Measurements from ENCODE around the gene EGLN1. TPM values are rescaled to one million over a fixed set of nuclear protein-coding genes. Genes with fewer than 3 reads are reported as not detected.

EGLN1 gene
- total RNA-seq (2021; fragmentation: NEBNext Ultra II Directional; extraction: Animal tissue kit (Norgen Biotek cat#: 25700)) (6.1 and 6.4 TPM in 2 replicates), polyA plus RNA-seq (2011; rRNA removed) (2.3 and 4.0 TPM in 2 replicates), polyA minus RNA-seq (2011; rRNA and poly(A)+ RNA removed) (6.1 and 11.9 TPM in 2 replicates)
- 4.3 TPM for polyA plus RNA-seq (2011; cell fraction: cytosol; rRNA removed)
- polyA plus RNA-seq (2011; cell fraction: nucleus; rRNA removed): 1.6 TPM
- polyA plus RNA-seq (2012, experiment 1 of 2): 6.2 to 13.5 TPM (median 7.0 TPM) in 4 replicates
- polyA plus RNA-seq (2012, experiment 2 of 2): 2.2 TPM
- 3.9 TPM for polyA plus RNA-seq (2013, experiment 1 of 2)
- polyA plus RNA-seq (2013, experiment 2 of 2): 3.6 TPM
- polyA minus RNA-seq (2011; cell fraction: cytosol; rRNA and poly(A)+ RNA removed): 7.5 TPM
- polyA minus RNA-seq (2011; cell fraction: nucleus; rRNA and poly(A)+ RNA removed): 4.2 TPM
- long read RNA-seq, experiment 1, full-length matches to known transcripts: 3 of 12 reads
- long read RNA-seq, experiment 1, partial matches to known transcripts: 1 of 12 reads
- long read RNA-seq, experiment 1, other reads (novel, unspliced or antisense): 8 of 12 reads
- long read RNA-seq, experiment 2, partial matches to known transcripts: 0 of 5 reads
- long read RNA-seq, experiment 2, other reads (novel, unspliced or antisense): 5 of 5 reads

- Histone ChIP-seq H3K23ac (ENCODE audit: insufficient read length) (no peak within 1 kb of the TSS), H3K27ac (ENCODE audit: low read depth, low read length) (peak within 1 kb of the TSS; percentile 83), H3K4ac (replicated peaks; ENCODE audit: insufficient read length, low read depth, low read length) (peak within 1 kb of the TSS; percentile 95), H3K14ac (ENCODE audit: insufficient read length) (no peak within 1 kb of the TSS), H2BK5ac (ENCODE audit: low read depth, low read length) (no peak within 1 kb of the TSS), H2AK5ac (ENCODE audit: low read depth, low read length) (no peak within 1 kb of the TSS), H3K4me3 (ENCODE audit: extremely low read depth in 1 of 4, insufficient read depth in 2 of 4, low read depth in 3 of 4, low read length in 4 of 4) (peak within 1 kb of the TSS; percentile 59 to 73 (median 66)), H4K20me1 (replicated peaks in 1 of 2; ENCODE audit: control insufficient read depth in 1 of 2, insufficient read depth in 2 of 2, low read length in 2 of 2) (peaks cover 5 to 17% of the 10 kb centered on the region in 2 experiments), H2BK12ac (ENCODE audit: low read depth, low read length) (no peak within 1 kb of the TSS), H2AFZ (ENCODE audit: low read length) (peak within 1 kb of the TSS; percentile 88), H3K79me1 (ENCODE audit: low read depth, low read length) (no peaks in the 10 kb centered on the region), H3K56ac (replicated peaks; ENCODE audit: insufficient read length, low read depth, low read length) (no peak within 1 kb of the TSS), H3K23me2 (ENCODE audit: low read depth, low read length) (peaks cover 10% of the 10 kb centered on the region), H4K8ac (ENCODE audit: extremely low read depth, insufficient read depth, low read length) (peak within 1 kb of the TSS; percentile 53), H3K9me3 (ENCODE audit: insufficient read depth in 2 of 2, low read depth in 1 of 2, low read length in 1 of 2) (no peaks in the 10 kb centered on the region), H3K4me2 (ENCODE audit: insufficient read depth in 1 of 2, low read depth in 2 of 2, low read length in 2 of 2) (peak within 1 kb of the TSS; percentile 83 to 100), H4K5ac (ENCODE audit: insufficient read length, low read depth, low read length) (peak within 1 kb of the TSS; percentile 44), H3K4me1 (replicated peaks in 1 of 4; ENCODE audit: control insufficient read depth in 3 of 4, insufficient read depth in 4 of 4, low read length in 3 of 4) (peaks cover 0 to 12% (median 0%) of the 10 kb centered on the region in 4 experiments; a peak in 4 of 7 replicates), H3K18ac (ENCODE audit: extremely low read depth, low read length) (peak within 1 kb of the TSS; percentile 73), H4K91ac (replicated peaks; ENCODE audit: insufficient read length, low read length) (peak within 1 kb of the TSS; percentile 91), H2BK120ac (replicated peaks; ENCODE audit: low read depth, low read length) (peak within 1 kb of the TSS; percentile 81), H3K9ac (replicated peaks in 1 of 4; ENCODE audit: extremely low read depth in 1 of 4, low read depth in 3 of 4, low read length in 3 of 4) (peak within 1 kb of the TSS; percentile 55 to 81 (median 68)), H3K79me2 (ENCODE audit: control insufficient read depth in 1 of 2, insufficient read depth in 2 of 2, low read length in 2 of 2) (peaks cover 0 to 13% of the 10 kb centered on the region in 2 experiments; a peak in 2 of 4 replicates), H2BK15ac (ENCODE audit: low read length) (no peak within 1 kb of the TSS), H2BK20ac (ENCODE audit: low read length) (no peak within 1 kb of the TSS), H3K36me3 (ENCODE audit: control insufficient read depth in 2 of 4, insufficient read depth in 4 of 4, low read length in 3 of 4) (no peaks in the 10 kb centered on the region), H3K27me3 (replicated peaks in 1 of 4; ENCODE audit: control insufficient read depth in 3 of 4, extremely low read depth in 1 of 4, insufficient read depth in 3 of 4, low read length in 3 of 4) (peaks cover 11 to 37% (median 28%) of the 10 kb centered on the region in 4 experiments)
- POLR2A ChIA-PET (ENCODE audit: partially characterized antibody): interaction anchor here (0.9 to 2.5 kb wide), 4 partner anchors 9 to 108 kb away, joined by 3 to 10 read pairs (median 6); partner anchors contain the start of genes EXOC8 and SPRTN
- 1% methylated on average over 12 of the region's 104 CpGs; no CpG with 5 or more reads in 1 of the 2 experiments for WGBS, 2 experiments (ENCODE audit: extremely low coverage in 1 of 2, insufficient coverage in 1 of 2, insufficient read length in 1 of 2, insufficient replicate concordance in 2 of 2, low coverage in 1 of 2, low lambda C conversion rate in 2 of 2, missing lambda C conversion rate in 1 of 2)
- CTCF ChIA-PET (ENCODE audit: partially characterized antibody): interaction anchor here (3.2 kb wide), 1 partner anchor 168 kb away, joined by 7 read pairs; no protein-coding TSS in a partner anchor
- FAIRE-seq: no peak
- DNase-seq (ENCODE audit: low read depth in 1 of 2, low spot score in 2 of 2): peak; percentile 19 to 82
- TF ChIP-seq TBP (IDR thresholded peaks at IDR 0.05; ENCODE audit: low read depth, low read length) (peak; percentile 31; the same call in 1 of the 2 replicates), JUND (IDR thresholded peaks at IDR 0.05; ENCODE audit: low read length) (no peak), NRF1 (IDR thresholded peaks at IDR 0.05; ENCODE audit: low read depth, low read length) (no peak), CREB1 (IDR thresholded peaks at IDR 0.05) (no peak; the same call in 1 of the 2 replicates), EGR1 (IDR thresholded peaks at IDR 0.05; ENCODE audit: borderline replicate concordance, low read depth, low read length) (0 out of 2 replicates have a peak, but pooled peaks have one; percentile 4), EZH2 (IDR thresholded peaks at IDR 0.05; ENCODE audit: low read depth, low read length, severe bottlenecking) (no peak), ATF3 (IDR thresholded peaks at IDR 0.05; ENCODE audit: insufficient read depth, low read depth, low read length) (no peak), RXRA (IDR thresholded peaks at IDR 0.05; ENCODE audit: insufficient read depth, low read depth, low read length) (no peak)
Observed at GRCh38 chr1:231421971-231422797, at the start of gene EGLN1. EGLN1 (minus strand) TSS chr1:231422287; CDS start chr1:231421888, 399 bp downstream.

Data from H1 (cell line).